ENCODE results near the gene ACTL6B. TPM values are rescaled to one million over a fixed set of nuclear protein-coding genes. Genes with fewer than 3 reads are reported as not detected.

Gene ACTL6B
- total RNA-seq, 4 donors from 2014 or later, result not detected

- TF ChIP-seq CTCF (IDR thresholded peaks at IDR 0.05), result no peak
- ATAC-seq (ENCODE audit: low FRiP score), result no peak
These were observed 55.6 kb downstream of the ACTL6B start for GRCh38 chr7:100600730-100601038.

GRCh38 chr7:100599911-100600729, 56.1 kb downstream of the ACTL6B start:
- DNase-seq (ENCODE audit: low spot score) (no peak), ATAC-seq (ENCODE audit: low FRiP score) (no peak)
- TF ChIP-seq CTCF (IDR thresholded peaks at IDR 0.05), result no peak

More at GRCh38 chr7:100600730-100601038, 55.6 kb downstream of the ACTL6B start:
- DNase-seq (ENCODE audit: low spot score), result no peak

- TF ChIP-seq CTCF (IDR thresholded peaks at IDR 0.05), result no peak
These were observed 57.8 kb downstream of the ACTL6B start for GRCh38 chr7:100598425-100598824.

GRCh38 chr7:100595188-100595587, 61.1 kb downstream of the ACTL6B start:
- ATAC-seq (ENCODE audit: low FRiP score) (no peak), DNase-seq (ENCODE audit: low spot score) (no peak)
- TF ChIP-seq CTCF (IDR thresholded peaks at IDR 0.05), result no peak

More at GRCh38 chr7:100598425-100598824, 57.8 kb downstream of the ACTL6B start:
- DNase-seq (ENCODE audit: low spot score) (no peak), ATAC-seq (ENCODE audit: low FRiP score) (no peak)

Other genes starting within 250 kb of the ACTL6B start
- 1 to 10 TPM; 2.8 to 5.8 (median 3.6) TPM for gene ZCWPW1, start 227.7 kb downstream of the ACTL6B start, total RNA-seq
- gene MEPCE, start 226.6 kb downstream of the ACTL6B start, total RNA-seq, result 10 to 100 TPM; 23.6 to 49.5 (median 36.6) TPM
- gene PPP1R35, start 220.0 kb downstream of the ACTL6B start, total RNA-seq, result 10 to 100 TPM in 3 of 4 donors, 1 to 10 TPM in 1; 6.1 to 22.2 (median 17.7) TPM
- 1 to 10 TPM in 1 of 4 donors, under 1 TPM in 1, not detected in 2; 0.84 to 1.3 TPM for gene SPACDR, start 192.2 kb downstream of the ACTL6B start, total RNA-seq
- 10 to 100 TPM; 15.6 to 36.4 (median 21.4) TPM for gene TSC22D4, start 177.2 kb downstream of the ACTL6B start, total RNA-seq
- gene NYAP1, start 172.5 kb downstream of the ACTL6B start, total RNA-seq, result 1 to 10 TPM in 3 of 4 donors, under 1 TPM in 1; 0.63 to 3.6 (median 2.1) TPM
- 10 to 100 TPM; 10.6 to 45.0 (median 21.3) TPM for gene AGFG2, start 117.2 kb downstream of the ACTL6B start, total RNA-seq
- gene SAP25, start 82.5 kb downstream of the ACTL6B start, total RNA-seq, result 1 to 10 TPM in 3 of 4 donors, not detected in 1; 1.1 to 4.7 (median 1.7) TPM
- 100 to 1,000 TPM in 1 of 4 donors, 10 to 100 TPM in 3; 51.8 to 108 (median 55.7) TPM for gene LRCH4, start 70.3 kb downstream of the ACTL6B start, total RNA-seq
- under 1 TPM in 1 of 4 donors, not detected in 3; 0.36 TPM for gene FBXO24, start 70.1 kb downstream of the ACTL6B start, total RNA-seq
- 10 to 100 TPM; 20.6 to 87.2 (median 40.5) TPM for gene PCOLCE, start 54.1 kb downstream of the ACTL6B start, total RNA-seq
- 1 to 10 TPM; 5.4 to 8.9 (median 7.2) TPM for gene MOSPD3, start 43.9 kb downstream of the ACTL6B start, total RNA-seq
- gene TFR2, start 14.9 kb downstream of the ACTL6B start, total RNA-seq, result under 1 TPM in 1 of 4 donors, not detected in 3; 0.60 TPM
- 100 to 1,000 TPM; 145 to 245 (median 203) TPM for gene GNB2, start 17.3 kb upstream of the ACTL6B start, total RNA-seq
- gene GIGYF1, start 37.8 kb upstream of the ACTL6B start, total RNA-seq, result 10 to 100 TPM; 17.7 to 44.0 (median 19.4) TPM
- gene POP7, start 49.7 kb upstream of the ACTL6B start, total RNA-seq, result 10 to 100 TPM; 17.5 to 39.9 (median 19.4) TPM
- gene EPO, start 64.0 kb upstream of the ACTL6B start, total RNA-seq, result not detected
- not detected for gene ZAN, start 77.1 kb upstream of the ACTL6B start, total RNA-seq
- 10 to 100 TPM; 24.3 to 73.5 (median 37.4) TPM for gene EPHB4, start 171.1 kb upstream of the ACTL6B start, total RNA-seq
- 10 to 100 TPM in 3 of 4 donors, 1 to 10 TPM in 1; 9.6 to 29.0 (median 13.3) TPM for gene SLC12A9, start 196.3 kb upstream of the ACTL6B start, total RNA-seq
- 10 to 100 TPM; 48.7 to 71.3 (median 53.0) TPM for gene TRIP6, start 210.9 kb upstream of the ACTL6B start, total RNA-seq
- 10 to 100 TPM; 44.9 to 87.3 (median 60.9) TPM for gene SRRT, start 218.7 kb upstream of the ACTL6B start, total RNA-seq
- gene UFSP1, start 233.3 kb upstream of the ACTL6B start, total RNA-seq, result 1 to 10 TPM; 4.7 to 8.0 (median 7.3) TPM
- under 1 TPM; 0.50 to 0.96 (median 0.73) TPM for gene ACHE, start 239.4 kb upstream of the ACTL6B start, total RNA-seq

Measured in omental fat pad (tissue), 4 donors.